ENCODE results near the gene TKT.

DNA sequence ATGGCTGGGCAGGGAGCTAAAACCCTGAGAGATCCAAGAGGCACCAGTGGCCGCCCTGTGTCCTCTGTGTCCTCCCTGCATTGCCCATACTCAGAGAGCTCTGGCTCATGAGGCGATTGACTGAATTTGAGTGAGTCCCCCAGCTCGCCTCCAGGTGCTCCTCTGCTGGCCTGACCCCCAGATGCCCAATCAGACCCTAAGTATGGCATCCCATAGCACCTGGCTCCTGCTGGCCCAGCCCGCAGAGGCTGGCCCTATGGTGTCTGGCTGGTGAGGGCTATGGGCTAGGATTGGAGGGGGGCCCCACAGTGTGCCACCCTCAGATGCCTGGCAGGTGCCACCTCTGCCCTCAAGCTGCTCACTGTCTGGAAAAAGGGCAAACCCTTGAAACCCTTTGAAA, 1.6 kb upstream of the TKT start:
- TF ChIP-seq POLR2A (IDR thresholded peaks at IDR 0.05), result no peak
- no peak for TF ChIP-seq CTCF (IDR thresholded peaks at IDR 0.05)

Measured in esophagus squamous epithelium (tissue), 4 donors.